ENCODE data around the gene TRAF1.

The TRAF1 gene

GRCh38 chr9:120914396-120914795 is 12.2 kb downstream of the TRAF1 start:
- DNase-seq (ENCODE audit: low read depth): no peak
- no peak overlapping the region for H3K4me3 ChIP-seq (ENCODE audit: low read depth, low read length)

- no peak overlapping the region for H3K4me3 ChIP-seq (ENCODE audit: low read depth, low read length)
- DNase-seq (ENCODE audit: low read depth): no peak
Observed at GRCh38 chr9:120913647-120914264, 12.8 kb downstream of the TRAF1 start.

- no peak for DNase-seq (ENCODE audit: low read depth)
- no peak overlapping the region for H3K4me3 ChIP-seq (ENCODE audit: low read depth, low read length)
Observed at GRCh38 chr9:120912958-120913646, 13.5 kb downstream of the TRAF1 start.

- DNase-seq (ENCODE audit: low read depth): no peak
- no peak overlapping the region for H3K4me3 ChIP-seq (ENCODE audit: low read depth, low read length)
Observed at GRCh38 chr9:120911295-120911837, 15.2 kb downstream of the TRAF1 start.

- no peak overlapping the region for H3K4me3 ChIP-seq (ENCODE audit: low read depth, low read length)
- DNase-seq (ENCODE audit: low read depth): no peak
Observed at GRCh38 chr9:120910643-120911042, 16.0 kb downstream of the TRAF1 start.

GRCh38 chr9:120909904-120910303 is 16.7 kb downstream of the TRAF1 start:
- DNase-seq (ENCODE audit: low read depth): no peak
- no peak overlapping the region for H3K4me3 ChIP-seq (ENCODE audit: low read depth, low read length)

GRCh38 chr9:120905315-120906164 is 21.1 kb downstream of the TRAF1 start:
- no peak overlapping the region for H3K4me3 ChIP-seq (ENCODE audit: low read depth, low read length)
- DNase-seq (ENCODE audit: low read depth): no peak

GRCh38 chr9:120904978-120905301 is 21.7 kb downstream of the TRAF1 start:
- DNase-seq (ENCODE audit: low read depth): no peak
- no peak overlapping the region for H3K4me3 ChIP-seq (ENCODE audit: low read depth, low read length)

- H3K4me3 ChIP-seq (ENCODE audit: low read depth, low read length): no peak overlapping the region
- DNase-seq (ENCODE audit: low read depth): no peak
Observed at GRCh38 chr9:120904061-120904977, 22.3 kb downstream of the TRAF1 start.

GRCh38 chr9:120902569-120903535 is 23.7 kb downstream of the TRAF1 start:
- no peak overlapping the region for H3K4me3 ChIP-seq (ENCODE audit: low read depth, low read length)
- DNase-seq (ENCODE audit: low read depth): no peak

GRCh38 chr9:120901755-120902568 is 24.6 kb downstream of the TRAF1 start:
- H3K4me3 ChIP-seq (ENCODE audit: low read depth, low read length): no peak overlapping the region
- no peak for DNase-seq (ENCODE audit: low read depth)

- no peak overlapping the region for H3K4me3 ChIP-seq (ENCODE audit: low read depth, low read length)
- no peak for DNase-seq (ENCODE audit: low read depth)
Observed at GRCh38 chr9:120900824-120901223, 25.8 kb downstream of the TRAF1 start.

GRCh38 chr9:120899490-120900068 is 27.0 kb downstream of the TRAF1 start:
- DNase-seq (ENCODE audit: low read depth): no peak

GRCh38 chr9:120898396-120898795 is 28.2 kb downstream of the TRAF1 start:
- DNase-seq (ENCODE audit: low read depth): no peak

More at GRCh38 chr9:120899490-120900068, 27.0 kb downstream of the TRAF1 start:
- H3K4me3 ChIP-seq (ENCODE audit: low read depth, low read length): no peak overlapping the region

GRCh38 chr9:120895951-120896350 is 30.6 kb downstream of the TRAF1 start:
- no peak for DNase-seq (ENCODE audit: low read depth)
- H3K4me3 ChIP-seq (ENCODE audit: low read depth, low read length): no peak overlapping the region

More at GRCh38 chr9:120898396-120898795, 28.2 kb downstream of the TRAF1 start:
- H3K4me3 ChIP-seq (ENCODE audit: low read depth, low read length): no peak overlapping the region

GRCh38 chr9:120894321-120895148 is 32.1 kb downstream of the TRAF1 start:
- no peak for DNase-seq (ENCODE audit: low read depth)

More at GRCh38 chr9:120894321-120895148, 32.1 kb downstream of the TRAF1 start:
- H3K4me3 ChIP-seq (ENCODE audit: low read depth, low read length): no peak overlapping the region

Measured in skeletal muscle cell (primary cell).